ENCODE measurements around the gene PRKG1.
"Not testable (repeated sequence)": the region's sequence is repeated elsewhere in the genome, so short reads cannot be mapped to it uniquely, and the experiment has no call there.

The PRKG1 gene

GRCh38 chr10:51117053-51117660 lies 42.9 kb downstream of the PRKG1 start:
- DNase-seq (ENCODE audit: low spot score): no peak

DNA sequence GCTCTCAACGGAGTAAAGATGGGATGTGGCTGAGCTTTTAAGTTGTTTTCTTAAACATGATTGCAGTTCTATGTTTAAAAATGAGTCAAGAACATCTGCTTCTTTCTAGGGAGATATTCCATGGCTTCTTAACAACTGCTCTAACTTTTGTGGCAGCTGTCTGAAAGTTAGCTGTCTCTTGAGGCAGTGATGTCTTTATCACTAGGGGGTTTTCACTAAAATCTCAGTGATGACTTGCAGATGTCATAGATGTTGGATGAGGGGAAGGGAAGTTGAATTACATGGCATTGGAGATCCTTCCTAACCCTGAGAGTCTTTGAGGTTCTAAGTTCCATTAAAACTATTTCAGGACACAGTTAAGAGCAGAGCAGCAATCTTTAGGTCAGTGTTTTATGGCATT lies 43.5 kb downstream of the PRKG1 start:
- no peak for DNase-seq (ENCODE audit: low spot score)

DNA sequence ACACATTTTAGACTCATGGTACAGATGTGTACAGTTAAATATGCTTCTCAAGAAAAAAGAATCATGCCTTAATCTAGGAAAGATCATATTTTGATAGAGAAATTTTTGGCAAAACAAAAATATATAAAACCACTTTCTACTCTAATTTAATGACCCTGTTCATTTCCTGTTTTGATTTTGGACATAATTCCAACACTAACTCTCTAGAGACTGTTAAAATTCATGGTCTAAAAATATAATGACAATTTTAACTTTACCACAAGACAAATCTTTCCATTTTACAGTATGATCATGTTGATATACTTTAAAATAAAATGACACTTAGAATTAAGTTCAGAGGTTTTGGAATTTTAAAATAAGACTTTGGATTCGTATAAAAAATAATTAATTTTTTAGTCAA lies 45.2 kb downstream of the PRKG1 start:
- no peak for DNase-seq (ENCODE audit: low spot score)

DNA sequence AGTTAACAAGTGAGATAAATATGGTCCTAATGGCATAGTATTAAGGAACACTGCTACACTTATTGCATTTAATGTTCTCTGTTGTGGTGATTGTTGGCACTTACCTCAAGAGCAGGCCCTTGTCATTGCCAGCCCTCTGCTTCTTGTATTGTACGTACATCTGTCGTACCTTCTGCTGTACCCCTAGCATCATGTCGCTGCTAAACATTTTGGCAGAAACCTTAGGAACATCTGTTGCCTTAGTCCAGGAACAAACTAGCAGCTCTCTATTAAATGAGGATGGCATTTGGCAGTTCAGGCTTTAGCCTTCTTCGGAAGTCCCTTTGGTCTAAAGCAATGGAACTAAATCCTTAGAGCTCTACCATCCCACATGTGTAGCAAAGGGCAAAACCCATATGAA lies 47.6 kb downstream of the PRKG1 start:
- no peak for DNase-seq (ENCODE audit: low spot score)

DNA sequence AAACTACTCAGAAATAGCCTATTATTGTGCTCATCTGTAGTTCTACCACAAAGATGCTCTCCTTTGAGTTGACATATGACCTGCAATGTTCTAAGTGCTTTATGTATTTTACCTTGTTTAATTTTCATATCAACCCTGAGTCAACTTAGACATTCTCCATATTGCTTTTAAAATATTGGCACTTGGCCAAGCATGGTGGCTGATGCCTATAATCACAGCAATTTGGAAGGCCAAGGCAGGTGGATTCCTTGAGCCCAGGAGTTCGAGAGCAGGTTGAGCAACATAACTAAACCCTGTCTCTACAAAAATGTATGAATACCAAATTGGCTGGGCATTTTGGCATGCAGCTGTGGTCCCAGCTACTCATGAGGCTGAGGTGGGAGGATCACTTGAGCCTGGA lies 50.6 kb downstream of the PRKG1 start:
- DNase-seq (ENCODE audit: low spot score): no peak

DNA sequence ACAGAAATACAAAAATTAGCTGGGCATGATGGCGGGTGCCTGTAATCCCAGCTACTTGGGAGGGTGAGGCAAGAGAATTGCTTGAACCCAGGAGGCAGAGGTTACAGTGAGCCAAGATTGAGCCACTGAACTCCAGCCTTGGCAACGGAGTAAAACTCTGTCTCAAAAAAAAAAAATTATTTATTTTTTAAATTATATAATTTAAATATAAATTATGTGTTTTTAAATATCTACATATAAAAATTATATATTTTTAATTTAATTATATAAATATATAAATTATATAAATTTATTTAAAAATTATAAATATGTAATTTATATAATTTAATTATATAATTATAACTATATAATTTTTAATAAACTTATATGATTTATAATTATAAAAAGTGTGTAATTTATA lies 51.2 kb downstream of the PRKG1 start:
- no peak for DNase-seq (ENCODE audit: low spot score)

DNA sequence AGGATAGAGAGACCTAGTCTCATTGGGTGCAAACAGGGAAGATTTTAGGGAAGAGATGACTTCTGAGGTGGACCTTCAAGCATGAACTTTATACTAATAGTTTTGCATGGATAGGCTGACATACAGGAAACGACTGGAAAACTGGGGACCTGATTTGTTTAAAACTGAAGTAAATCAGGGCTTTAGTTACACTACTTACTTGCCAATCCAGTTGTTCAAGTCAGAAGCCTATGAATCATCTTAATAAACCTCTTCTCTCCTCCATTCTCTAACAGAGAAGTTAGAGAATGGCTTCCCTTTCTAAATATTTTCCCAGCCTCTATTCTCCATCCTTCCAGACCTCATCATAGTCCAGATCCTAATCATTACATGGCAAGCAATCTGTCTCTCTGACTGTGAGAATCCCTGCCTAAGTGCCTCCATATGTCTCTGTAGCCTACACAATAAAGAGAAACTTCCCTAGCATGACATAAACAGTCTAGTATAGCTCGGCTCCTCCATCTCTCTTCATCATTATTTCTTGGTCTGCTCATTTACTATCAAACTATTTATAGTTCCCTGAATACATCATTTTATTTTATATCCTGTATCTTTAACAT lies 55.8 kb downstream of the PRKG1 start:
- DNase-seq (ENCODE audit: low spot score): no peak

GRCh38 chr10:51137756-51138529 lies 63.7 kb downstream of the PRKG1 start:
- DNase-seq (ENCODE audit: low spot score): no peak

- no peak for DNase-seq (ENCODE audit: low spot score)
Measured at GRCh38 chr10:51139176-51139575, 64.9 kb downstream of the PRKG1 start.

- no peak for DNase-seq (ENCODE audit: low spot score)
Measured at GRCh38 chr10:51141010-51141409, 66.7 kb downstream of the PRKG1 start.

GRCh38 chr10:51144161-51144781 lies 70.0 kb downstream of the PRKG1 start:
- no peak for DNase-seq (ENCODE audit: low spot score)

DNA sequence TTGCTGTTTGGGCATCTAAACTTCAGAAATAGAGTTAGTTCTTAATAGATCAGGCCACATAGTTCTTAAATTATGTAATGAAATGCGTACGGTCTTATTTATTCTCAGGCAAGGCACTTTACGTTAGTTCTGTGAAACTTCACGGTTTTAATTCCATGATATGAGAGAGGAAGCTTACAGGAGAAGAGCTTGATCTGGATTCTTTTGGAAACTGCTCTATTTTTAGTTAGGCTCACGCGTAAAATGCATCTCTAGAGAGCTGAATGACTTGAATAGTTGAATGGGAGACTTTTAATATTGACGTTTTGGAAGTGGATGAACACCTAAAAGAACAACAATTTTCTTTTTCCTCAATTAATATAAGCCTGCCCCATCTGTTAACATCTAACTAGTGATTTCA lies 71.1 kb downstream of the PRKG1 start:
- DNase-seq (ENCODE audit: low spot score): no peak

- no peak for DNase-seq (ENCODE audit: low spot score)
Measured at GRCh38 chr10:51147644-51148399, 73.5 kb downstream of the PRKG1 start.

DNA sequence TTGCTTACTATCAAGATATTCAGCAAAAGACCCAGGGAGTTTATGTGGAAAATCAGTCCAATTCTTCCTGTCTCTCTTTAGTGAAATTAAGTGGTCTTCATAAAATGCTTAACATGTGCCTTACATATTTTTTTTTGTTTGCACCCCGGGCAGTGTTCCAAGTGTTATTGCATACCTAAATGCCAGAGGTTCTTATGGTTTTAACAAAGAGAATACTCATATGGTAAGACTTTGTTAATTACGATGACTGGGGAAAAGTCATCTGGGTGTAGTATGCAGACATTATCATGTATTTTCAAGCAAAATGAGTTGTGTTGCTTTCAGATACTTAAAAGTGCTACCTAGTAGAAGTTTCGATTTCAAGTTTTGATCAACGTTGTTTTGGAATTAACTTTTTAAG lies 82.6 kb downstream of the PRKG1 start:
- no peak for DNase-seq (ENCODE audit: low spot score)

DNA sequence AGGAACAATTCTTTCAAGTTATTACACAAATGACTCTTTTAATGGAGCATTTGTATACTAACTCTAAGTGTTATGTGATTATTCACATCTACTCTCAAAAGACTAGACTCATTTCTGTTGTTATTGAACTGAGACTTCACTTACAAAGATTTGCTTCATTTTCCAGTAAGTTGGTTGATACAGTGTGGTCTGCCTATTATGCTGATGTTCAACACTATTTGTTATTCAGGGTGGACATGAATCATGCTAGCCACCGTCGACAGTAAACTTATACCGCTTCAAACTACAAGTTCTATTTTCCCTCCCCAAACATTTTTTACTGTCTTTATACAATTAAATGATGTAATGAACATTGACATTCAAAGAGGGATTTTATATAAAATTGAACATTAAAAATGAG lies 84.5 kb downstream of the PRKG1 start:
- no peak for DNase-seq (ENCODE audit: low spot score)

- DNase-seq (ENCODE audit: low spot score): no peak
Measured at GRCh38 chr10:51159841-51160240, 85.6 kb downstream of the PRKG1 start.

- no peak for DNase-seq (ENCODE audit: low spot score)
Measured at GRCh38 chr10:51162002-51162401, 87.7 kb downstream of the PRKG1 start.

- not testable (repeated sequence) for DNase-seq (ENCODE audit: low spot score)
Measured at GRCh38 chr10:51163380-51164049, 89.2 kb downstream of the PRKG1 start.

- DNase-seq (ENCODE audit: low spot score): no peak
Measured at GRCh38 chr10:51168086-51168815, 94.0 kb downstream of the PRKG1 start.

GRCh38 chr10:51169111-51169510 lies 94.8 kb downstream of the PRKG1 start:
- no peak for DNase-seq (ENCODE audit: low spot score)
